Mesendoderm (in vitro differentiated cells): ENCODE data around the gene RNLS.

Experiments used
- DNase-seq: peaks from one replicate; pipeline ENCODE4 v3.0.0; 2013
- H2AK5ac ChIP-seq: 2 replicates; pipeline ENCODE4 v1.6.1; 2013; ENCODE audit warnings: low read length, inconsistent platforms
- H2BK120ac ChIP-seq: 2 replicates; pipeline ENCODE4 v1.6.1; 2013; ENCODE audit warnings: low read depth, mild to moderate bottlenecking, low read length, moderate library complexity, mixed read lengths
- H2BK15ac ChIP-seq: replicated peaks from 2 replicates; pipeline ENCODE4 v1.6.1; 2013; ENCODE audit warnings: low read depth, mild to moderate bottlenecking, moderate library complexity
- H2BK5ac ChIP-seq: 2 replicates; pipeline ENCODE4 v1.6.1; 2013; ENCODE audit warnings: low read length, inconsistent platforms
- H3K18ac ChIP-seq: 2 replicates; pipeline ENCODE4 v1.6.1; 2013; ENCODE audit warnings: mild to moderate bottlenecking, low read length, mixed read lengths
- H3K23ac ChIP-seq: one replicate; pipeline ENCODE4 v1.6.1; 2013; ENCODE audit warnings: low read length
- H3K27ac ChIP-seq: 2 replicates; pipeline ENCODE4 v1.5.1; 2013; ENCODE audit warnings: low read depth, mild to moderate bottlenecking, inconsistent platforms, low read length, moderate library complexity
- H3K27me3 ChIP-seq: 2 replicates; pipeline ENCODE4 v1.6.1; 2013; ENCODE audit warnings: low read length, control low read depth, mild to moderate bottlenecking, inconsistent platforms; ENCODE audit not compliant: insufficient read depth, poor library complexity
- H3K36me3 ChIP-seq: 2 replicates; pipeline ENCODE4 v1.6.1; 2013; ENCODE audit warnings: low read length, inconsistent platforms; ENCODE audit not compliant: control insufficient read depth, insufficient read depth
- H3K4ac ChIP-seq: one replicate; pipeline ENCODE4 v1.6.1; 2013; ENCODE audit warnings: low read depth, mild to moderate bottlenecking, low read length, moderate library complexity
- H3K4me1 ChIP-seq: 2 replicates; pipeline ENCODE4 v1.6.1; 2013; ENCODE audit warnings: low read depth, low read length, inconsistent platforms; ENCODE audit not compliant: control insufficient read depth
- H3K4me2 ChIP-seq: 2 replicates; pipeline ENCODE4 v1.6.1; 2013; ENCODE audit warnings: low read length
- H3K4me3 ChIP-seq: 2 replicates; pipeline ENCODE4 v1.5.1; 2013; ENCODE audit warnings: mild to moderate bottlenecking, low read length
- H3K56ac ChIP-seq: one replicate; pipeline ENCODE4 v1.6.1; 2013; ENCODE audit warnings: low read length
- H3K79me1 ChIP-seq: 2 replicates; pipeline ENCODE4 v1.6.1; 2013; ENCODE audit warnings: low read length, inconsistent platforms
- H3K79me2 ChIP-seq: 2 replicates; pipeline ENCODE4 v1.6.1; 2013; ENCODE audit warnings: mild to moderate bottlenecking, low read length; ENCODE audit not compliant: control insufficient read depth, insufficient read depth
- H3K9ac ChIP-seq: 2 replicates; pipeline ENCODE4 v1.6.1; 2013; ENCODE audit warnings: low read length, inconsistent platforms
- H4K5ac ChIP-seq: one replicate; pipeline ENCODE4 v1.6.1; 2013; ENCODE audit warnings: low read length
- H4K8ac ChIP-seq: one replicate; pipeline ENCODE4 v1.6.1; 2013; ENCODE audit warnings: low read depth, mild to moderate bottlenecking, control low read depth, low read length, moderate library complexity
- WGBS: extraction: QIAGEN DNeasy Blood & Tissue Kit; methylation state at CpG from one replicate; pipeline ENCODE4 v1.1.7; 2013; ENCODE audit warnings: low lambda C conversion rate, missing lambda C conversion rate; ENCODE audit not compliant: insufficient coverage; ENCODE audit errors: extremely low coverage; 5-methylcytosine and 5-hydroxymethylcytosine counted together

RNLS gene

DNA sequence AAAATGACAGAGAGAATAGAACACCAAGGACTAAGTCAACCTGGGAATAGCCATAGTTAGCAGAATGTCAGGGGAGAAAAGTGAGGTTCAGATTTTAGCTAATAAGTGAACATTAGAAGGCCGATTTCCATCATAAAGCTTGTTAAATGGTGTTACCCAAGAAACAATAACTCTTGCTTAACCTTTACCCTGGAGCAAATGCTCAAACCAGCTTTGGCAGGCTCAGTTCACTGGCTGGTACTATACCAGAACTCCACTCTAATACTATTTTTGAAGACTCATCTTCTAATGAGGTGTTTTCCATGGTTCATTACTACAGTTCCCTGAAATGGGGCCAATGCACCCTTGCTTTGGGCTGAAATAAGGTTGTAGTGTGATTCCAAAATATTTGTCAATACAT, 61.3 kb downstream of the RNLS start:
- H3K4ac ChIP-seq = no peak overlapping the region
- no peak overlapping the region for H3K4me3 ChIP-seq
- no peak overlapping the region for H3K23ac ChIP-seq
- H4K8ac ChIP-seq = no peak overlapping the region
- no peaks in the 10 kb centered on the region for H3K79me1 ChIP-seq
- no peak overlapping the region for H3K4me2 ChIP-seq
- DNase-seq = no peak
- no CpG with 5 or more reads among the region's 1 CpG for WGBS
- H2AK5ac ChIP-seq = no peak overlapping the region
- no peak overlapping the region for H3K18ac ChIP-seq
- H3K4me1 ChIP-seq = no peaks in the 10 kb centered on the region
- H3K79me2 ChIP-seq = no peaks in the 10 kb centered on the region
- no peaks in the 10 kb centered on the region for H3K27me3 ChIP-seq
- no peak overlapping the region for H3K27ac ChIP-seq
- no peak overlapping the region for H2BK5ac ChIP-seq
- no peak overlapping the region for H4K5ac ChIP-seq
- no peaks in the 10 kb centered on the region for H3K36me3 ChIP-seq
- no peak overlapping the region for H2BK120ac ChIP-seq
- H2BK15ac ChIP-seq = no peak overlapping the region
- H3K56ac ChIP-seq = no peak overlapping the region
- H3K9ac ChIP-seq = no peak overlapping the region

DNA sequence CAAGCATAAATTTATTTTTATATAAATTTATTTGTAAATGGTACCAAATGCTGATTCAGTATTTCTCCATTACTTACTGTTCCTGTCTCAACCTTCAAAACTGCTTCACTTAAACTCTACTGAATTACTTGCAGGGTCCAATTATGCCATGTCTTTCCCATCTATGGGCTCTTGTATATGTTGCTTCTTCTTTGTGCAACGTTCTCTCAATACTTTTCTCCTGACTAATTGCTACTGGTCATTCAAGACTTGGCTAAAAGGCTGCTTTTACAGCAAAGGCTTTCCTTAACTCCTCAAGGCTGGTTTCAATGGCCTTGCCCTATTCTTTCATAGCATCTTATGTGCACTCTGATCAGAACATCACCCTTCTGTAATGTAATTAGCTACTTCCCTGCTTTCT, 67.9 kb downstream of the RNLS start:
- no peak overlapping the region for H3K4me2 ChIP-seq
- H2BK15ac ChIP-seq = no peak overlapping the region
- H4K8ac ChIP-seq = no peak overlapping the region
- H3K4me1 ChIP-seq = no peaks in the 10 kb centered on the region
- H2BK5ac ChIP-seq = no peak overlapping the region
- H4K5ac ChIP-seq = no peak overlapping the region
- no peak overlapping the region for H3K9ac ChIP-seq
- H3K23ac ChIP-seq = no peak overlapping the region
- H3K56ac ChIP-seq = no peak overlapping the region
- no peak overlapping the region for H3K4me3 ChIP-seq
- no peaks in the 10 kb centered on the region for H3K79me1 ChIP-seq
- no peaks in the 10 kb centered on the region for H3K79me2 ChIP-seq
- H3K27me3 ChIP-seq = no peaks in the 10 kb centered on the region
- no peak overlapping the region for H3K27ac ChIP-seq
- WGBS = no CpG with 5 or more reads among the region's 1 CpG
- H3K18ac ChIP-seq = no peak overlapping the region
- H3K4ac ChIP-seq = no peak overlapping the region
- no peak for DNase-seq
- no peak overlapping the region for H2BK120ac ChIP-seq
- no peaks in the 10 kb centered on the region for H3K36me3 ChIP-seq
- no peak overlapping the region for H2AK5ac ChIP-seq

DNA sequence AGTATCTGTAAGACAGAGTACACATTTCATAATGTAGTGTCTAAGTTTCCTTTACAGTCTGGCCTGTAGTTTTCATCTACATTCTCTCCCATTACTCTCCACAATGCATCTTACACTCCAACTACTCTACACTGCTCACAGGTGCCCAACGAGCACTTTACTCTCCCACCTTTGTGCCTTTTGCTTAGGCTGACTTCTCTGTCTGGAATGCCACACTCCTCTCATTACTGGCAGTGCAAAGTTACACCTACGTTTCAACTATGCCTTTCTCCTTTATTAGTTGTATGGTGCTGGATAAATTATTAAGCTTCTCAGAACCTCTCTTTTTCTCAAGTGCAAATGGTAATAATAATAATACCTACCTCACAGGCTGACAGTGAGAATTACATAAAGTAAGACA, 70.5 kb downstream of the RNLS start:
- no peak overlapping the region for H3K4ac ChIP-seq
- no peak overlapping the region for H3K23ac ChIP-seq
- no peak overlapping the region for H4K8ac ChIP-seq
- WGBS = no CpG with 5 or more reads among the region's 2 CpGs
- no peak for DNase-seq
- no peaks in the 10 kb centered on the region for H3K4me1 ChIP-seq
- H2AK5ac ChIP-seq = no peak overlapping the region
- H3K4me2 ChIP-seq = no peak overlapping the region
- H3K79me1 ChIP-seq = no peaks in the 10 kb centered on the region
- no peaks in the 10 kb centered on the region for H3K36me3 ChIP-seq
- H3K9ac ChIP-seq = no peak overlapping the region
- no peak overlapping the region for H2BK15ac ChIP-seq
- H3K56ac ChIP-seq = no peak overlapping the region
- no peak overlapping the region for H3K27ac ChIP-seq
- H3K27me3 ChIP-seq = no peaks in the 10 kb centered on the region
- no peak overlapping the region for H2BK120ac ChIP-seq
- no peak overlapping the region for H2BK5ac ChIP-seq
- no peak overlapping the region for H3K18ac ChIP-seq
- H3K4me3 ChIP-seq = no peak overlapping the region
- H3K79me2 ChIP-seq = no peaks in the 10 kb centered on the region
- no peak overlapping the region for H4K5ac ChIP-seq

GRCh38 chr10:88508796-88509195, 74.3 kb downstream of the RNLS start:
- no peak for DNase-seq
- no peaks in the 10 kb centered on the region for H3K79me1 ChIP-seq
- H3K36me3 ChIP-seq = no peaks in the 10 kb centered on the region
- no peak overlapping the region for H3K56ac ChIP-seq
- H3K4me2 ChIP-seq = no peak overlapping the region
- no peak overlapping the region for H3K4me3 ChIP-seq
- H3K79me2 ChIP-seq = no peaks in the 10 kb centered on the region
- no peaks in the 10 kb centered on the region for H3K27me3 ChIP-seq
- no peak overlapping the region for H3K9ac ChIP-seq
- no peak overlapping the region for H3K4ac ChIP-seq
- H3K4me1 ChIP-seq = no peaks in the 10 kb centered on the region
- WGBS = no CpG with 5 or more reads among the region's 3 CpGs
- no peak overlapping the region for H4K8ac ChIP-seq
- no peak overlapping the region for H3K27ac ChIP-seq
- H2BK120ac ChIP-seq = no peak overlapping the region
- no peak overlapping the region for H3K23ac ChIP-seq
- H2BK5ac ChIP-seq = no peak overlapping the region
- no peak overlapping the region for H2BK15ac ChIP-seq
- H3K18ac ChIP-seq = no peak overlapping the region
- no peak overlapping the region for H4K5ac ChIP-seq
- H2AK5ac ChIP-seq = no peak overlapping the region

DNA sequence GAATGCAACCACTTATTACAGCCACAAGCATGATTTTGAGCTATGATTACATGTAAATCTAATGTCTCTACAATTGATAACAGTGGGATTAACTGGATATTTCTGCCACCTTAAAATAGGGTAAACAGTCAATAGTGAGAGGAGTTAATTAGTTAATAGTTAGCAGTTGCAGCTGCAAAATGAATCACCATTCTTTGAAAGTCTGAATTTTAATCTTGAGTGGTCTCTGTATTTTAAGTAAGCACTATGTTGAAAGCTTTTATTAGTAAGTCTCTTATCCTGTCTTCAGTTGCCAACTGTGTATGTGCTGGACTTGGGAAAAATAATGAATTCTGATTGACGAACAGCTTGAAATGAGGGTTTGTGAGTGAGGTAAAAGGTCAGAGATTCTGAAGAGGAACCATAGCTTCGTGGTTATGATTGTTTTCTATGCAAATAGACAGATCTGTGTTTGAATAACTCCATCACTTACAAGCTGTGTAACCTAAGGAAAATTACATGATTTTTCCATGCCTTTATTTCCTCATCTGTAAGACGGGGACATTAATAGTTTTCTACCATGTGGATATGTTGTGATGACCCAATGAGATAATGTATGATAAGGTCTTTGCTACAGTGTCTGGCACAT, 75.2 kb downstream of the RNLS start:
- Histone ChIP-seq H2BK15ac (no peak overlapping the region), H2BK120ac (no peak overlapping the region), H4K8ac (no peak overlapping the region), H3K79me2 (no peaks in the 10 kb centered on the region), H3K4me2 (no peak overlapping the region), H2AK5ac (no peak overlapping the region), H3K4me1 (no peaks in the 10 kb centered on the region), H3K79me1 (no peaks in the 10 kb centered on the region), H3K18ac (no peak overlapping the region), H3K23ac (no peak overlapping the region), H4K5ac (no peak overlapping the region), H2BK5ac (no peak overlapping the region), H3K36me3 (no peaks in the 10 kb centered on the region), H3K4ac (no peak overlapping the region), H3K27ac (no peak overlapping the region), H3K27me3 (no peaks in the 10 kb centered on the region), H3K4me3 (no peak overlapping the region), H3K56ac (no peak overlapping the region), H3K9ac (no peak overlapping the region)
- DNase-seq = no peak
- WGBS = no CpG with 5 or more reads among the region's 3 CpGs

- H3K18ac ChIP-seq = no peak overlapping the region
- H3K4me1 ChIP-seq = no peaks in the 10 kb centered on the region
These were observed 75.7 kb downstream of the RNLS start for GRCh38 chr10:88507404-88507803.

More at GRCh38 chr10:88507404-88507803, 75.7 kb downstream of the RNLS start:
- Histone ChIP-seq H2BK5ac (no peak overlapping the region), H3K27ac (no peak overlapping the region), H3K27me3 (no peaks in the 10 kb centered on the region), H3K56ac (no peak overlapping the region), H3K23ac (no peak overlapping the region), H2AK5ac (no peak overlapping the region), H3K4me3 (no peak overlapping the region), H2BK15ac (no peak overlapping the region), H3K9ac (no peak overlapping the region), H3K79me2 (no peaks in the 10 kb centered on the region), H4K8ac (no peak overlapping the region), H3K4ac (no peak overlapping the region), H3K36me3 (no peaks in the 10 kb centered on the region), H4K5ac (no peak overlapping the region), H3K4me2 (no peak overlapping the region), H3K79me1 (no peaks in the 10 kb centered on the region), H2BK120ac (no peak overlapping the region)
- WGBS = no CpG with 5 or more reads among the region's 1 CpG
- no peak for DNase-seq
